ENCODE results near the gene VRK2. TPM values are rescaled to one million over a fixed set of nuclear protein-coding genes. Genes with fewer than 3 reads are reported as not detected.
A peak's percentile ranks its signal among the peaks of the same experiment; 100 is the strongest.

The VRK2 gene
- total RNA-seq, 1 experiment from 2014 or later, result 33.0 TPM

GRCh38 chr2:58042486-58042970 lies 4.1 kb upstream of the VRK2 start:
- no TSS peak for BruUV-seq (replicated peaks)
- H4K20me1 ChIP-seq (ENCODE audit: insufficient read depth), result no peaks in the 10 kb centered on the region
- H3K9me2 ChIP-seq (ENCODE audit: insufficient read depth), result no peaks in the 10 kb centered on the region
- H3K9ac ChIP-seq (ENCODE audit: low read length), result no peak overlapping the region
- no peak for ATAC-seq
- peaks cover 12% of the 10 kb centered on the region for H3K79me2 ChIP-seq (ENCODE audit: insufficient read depth, low read length)
- TF ChIP-seq REST (IDR thresholded peaks at IDR 0.05; ENCODE audit: low read depth) (no peak), ZNF274 (IDR thresholded peaks at IDR 0.05; ENCODE audit: low read depth, low read length) (no peak), CBX3 (IDR thresholded peaks at IDR 0.05; ENCODE audit: low read depth) (peak; percentile 74), MAX (IDR thresholded peaks at IDR 0.05) (peak; percentile 54), CTCF (IDR thresholded peaks at IDR 0.05 in 2 of 3, conservative IDR thresholded peaks at IDR 0.05 in 1 of 3; ENCODE audit: borderline replicate concordance in 1 of 3, insufficient read depth in 1 of 3, low read depth in 2 of 3, low read length in 2 of 3) (no peak), TCF7L2 (IDR thresholded peaks at IDR 0.05; ENCODE audit: borderline replicate concordance, extremely low read depth, insufficient read depth, insufficient read length) (peak; percentile 95), CEBPB (IDR thresholded peaks at IDR 0.05; ENCODE audit: low read depth) (peak; percentile 52), YY1 (IDR thresholded peaks at IDR 0.05; ENCODE audit: extremely low read depth, insufficient replicate concordance, low read depth, low read length) (no peak), POLR2AphosphoS5 (IDR thresholded peaks at IDR 0.05; ENCODE audit: low read depth, low read length) (peak; percentile 66; the same call in 1 of the 2 replicates), JUND (IDR thresholded peaks at IDR 0.05) (peak; percentile 96), FOSL1 (IDR thresholded peaks at IDR 0.05; ENCODE audit: low read depth) (peak; percentile 96), SRF (IDR thresholded peaks at IDR 0.05; ENCODE audit: low read depth) (peak; percentile 56; the same call in 1 of the 2 replicates), SP1 (IDR thresholded peaks at IDR 0.05; ENCODE audit: low read depth) (peak; percentile 74), SIN3A (IDR thresholded peaks at IDR 0.05; ENCODE audit: low read depth) (peak; percentile 51; the same call in 1 of the 2 replicates), RAD21 (IDR thresholded peaks at IDR 0.05; ENCODE audit: low read depth) (no peak; the same call in 1 of the 2 replicates), EGR1 (IDR thresholded peaks at IDR 0.05; ENCODE audit: low read depth) (no peak), ZBTB33 (IDR thresholded peaks at IDR 0.05; ENCODE audit: extremely low read depth, insufficient replicate concordance, low read length) (no peak), ZFX (IDR thresholded peaks at IDR 0.05) (no peak), POLR2A (IDR thresholded peaks at IDR 0.05; ENCODE audit: borderline replicate concordance, extremely low read depth, insufficient read depth, insufficient read length) (no peak), EZH2phosphoT487 (IDR thresholded peaks at IDR 0.05; ENCODE audit: borderline replicate concordance) (no peak)
- peaks cover 32 to 60% of the 10 kb centered on the region in 2 experiments for H3K4me1 ChIP-seq (ENCODE audit: control insufficient read depth in 1 of 2, insufficient read depth in 2 of 2, low read length in 2 of 2)
- peak overlapping the region; percentile 63 for H3K4me2 ChIP-seq (ENCODE audit: low read length)
- peak overlapping the region; percentile 39; the same call in 1 of the 2 replicates for H3K27ac ChIP-seq (ENCODE audit: low read depth, low read length)
- intact Hi-C loops (cut with micrococcal nuclease), result no loop called here
- H3K4me3 ChIP-seq (replicated peaks in 1 of 2; ENCODE audit: low read depth in 1 of 2, low read length in 2 of 2), result peak overlapping the region in 1 of 2 experiments; percentile 25; a peak in 1 of 4 replicates
- CTCF ChIA-PET, result no interaction called here
- H3K36me3 ChIP-seq (ENCODE audit: control insufficient read depth in 1 of 2, insufficient read depth in 2 of 2, low read length in 2 of 2), result no peaks in the 10 kb centered on the region
- peak; percentile 92 for DNase-seq (ENCODE audit: low read depth, low spot score)
- no peaks in the 10 kb centered on the region for H3K27me3 ChIP-seq (ENCODE audit: insufficient read depth, low read length)
- peak overlapping the region; percentile 29 for H2AFZ ChIP-seq (ENCODE audit: low read depth, low read length, poor library complexity, severe bottlenecking)
- RAD21 ChIA-PET (ENCODE audit: low non-redundant PET in 1 of 2, low total read pairs in 2 of 2, uncharacterized antibody in 2 of 2, unreplicated experiment in 2 of 2), result no interaction called here
- POLR2A ChIA-PET, result no interaction called here
- no peaks in the 10 kb centered on the region for H3K9me3 ChIP-seq (ENCODE audit: control insufficient read depth in 1 of 2, insufficient read depth in 1 of 2, low read depth in 1 of 2, low read length in 2 of 2)
